ENCODE data around the gene SLC22A4. TPM values are rescaled to one million over a fixed set of nuclear protein-coding genes. Genes with fewer than 3 reads are reported as not detected.

SLC22A4 gene
- polyA plus RNA-seq, 1 donor: 9.6 TPM

DNA sequence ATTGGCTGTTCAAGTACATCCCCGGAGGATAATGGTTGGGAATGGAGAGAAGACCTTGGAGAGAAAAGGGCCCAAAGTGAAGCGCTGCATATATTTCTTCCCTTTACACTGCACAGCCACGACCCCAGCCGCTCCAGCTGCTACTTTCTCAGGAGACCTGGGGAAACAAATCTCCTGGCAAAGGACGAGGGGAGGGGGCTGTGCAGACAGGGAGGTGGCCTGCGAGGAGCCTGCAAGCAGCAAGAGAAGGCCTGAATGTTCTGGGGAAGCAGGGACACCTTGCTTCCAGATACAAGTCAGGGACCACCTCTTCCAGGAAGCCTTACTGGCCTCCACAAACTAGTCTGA lies 37.4 kb upstream of the SLC22A4 start:
- Histone ChIP-seq H3K4me3 (ENCODE audit: low read length) (no peak overlapping the region), H3K9me3 (ENCODE audit: control insufficient read depth, low read depth, low read length) (no peaks in the 10 kb centered on the region), H3K4me1 (ENCODE audit: control insufficient read depth, insufficient read depth, low read length) (peaks cover 23% of the 10 kb centered on the region), H3K27ac (ENCODE audit: low read length) (no peak overlapping the region), H3K36me3 (ENCODE audit: control insufficient read depth, insufficient read depth, low read length) (no peaks in the 10 kb centered on the region), H3K27me3 (ENCODE audit: control insufficient read depth, insufficient read depth, low read length) (peaks cover 4% of the 10 kb centered on the region)
- no peak for DNase-seq
- WGBS (ENCODE audit: insufficient coverage, low lambda C conversion rate): no CpG with 5 or more reads among the region's 6 CpGs

DNA sequence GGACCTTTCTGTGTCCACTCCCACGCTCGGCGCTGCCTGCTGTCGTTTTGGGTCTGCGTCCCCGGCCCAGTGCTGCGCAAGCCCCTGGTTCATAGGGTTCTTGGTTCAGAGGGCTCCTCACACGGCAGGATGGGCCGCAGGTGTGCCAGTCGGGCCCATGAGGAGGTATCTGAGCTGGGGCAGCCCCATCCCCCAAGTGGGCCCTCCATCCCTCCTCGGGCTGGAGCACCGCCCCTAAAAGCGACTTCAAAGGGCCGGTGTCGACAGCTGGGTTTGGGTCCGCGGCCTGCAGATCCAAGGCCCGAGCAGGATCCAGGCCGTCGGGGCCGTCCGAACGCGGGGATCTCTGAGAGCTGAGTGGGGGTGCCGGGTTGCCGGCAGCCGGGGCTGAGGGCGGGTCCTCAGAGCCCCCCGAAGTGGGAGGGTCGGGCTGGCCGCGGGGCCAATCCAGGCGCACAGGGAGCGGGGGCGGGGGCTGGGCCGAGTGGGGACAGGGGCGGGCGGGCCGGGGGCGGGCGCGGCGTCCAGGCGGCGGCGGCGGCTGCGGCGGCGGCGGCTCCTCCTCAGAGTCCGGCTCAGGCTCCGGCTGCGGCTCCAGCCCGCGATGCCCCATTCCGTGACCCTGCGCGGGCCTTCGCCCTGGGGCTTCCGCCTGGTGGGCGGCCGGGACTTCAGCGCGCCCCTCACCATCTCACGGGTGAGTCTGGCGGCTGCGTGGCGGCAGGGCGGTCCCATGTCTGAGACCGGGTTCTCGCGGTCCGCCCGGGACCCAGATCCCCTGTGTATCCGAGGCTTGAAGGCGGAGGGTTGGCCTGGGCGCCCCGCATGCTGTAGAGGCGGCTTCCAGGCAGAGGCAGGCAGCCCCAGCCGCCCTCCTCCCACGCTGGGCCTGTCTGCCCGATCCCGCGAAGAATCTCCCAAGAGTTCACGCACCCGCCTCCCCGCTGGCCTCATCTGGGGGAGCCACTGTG lies 36.8 kb upstream of the SLC22A4 start, which contains the start of gene PDLIM4:
Gene PDLIM4 (plus strand): TSS at position 566 of the 971 bp plus-strand sequence. CDS start 39 bp downstream, at position 605.
- whole genome bisulfite sequencing (ENCODE audit: insufficient coverage, low lambda C conversion rate): no CpG with 5 or more reads among the region's 88 CpGs
- DNase-seq: peak in 1 of 2 donors; percentile 64
- Histone ChIP-seq H3K27me3 (ENCODE audit: control insufficient read depth, insufficient read depth, low read length) (peaks cover 4% of the 10 kb centered on the region), H3K9me3 (ENCODE audit: control insufficient read depth, low read depth, low read length) (no peaks in the 10 kb centered on the region), H3K4me3 (ENCODE audit: low read length) (peak within 1 kb of the TSS; percentile 69), H3K4me1 (ENCODE audit: control insufficient read depth, insufficient read depth, low read length) (peaks cover 23% of the 10 kb centered on the region), H3K36me3 (ENCODE audit: control insufficient read depth, insufficient read depth, low read length) (peaks cover 3% of the 10 kb centered on the region), H3K27ac (ENCODE audit: low read length) (peak within 1 kb of the TSS; percentile 74)

DNA sequence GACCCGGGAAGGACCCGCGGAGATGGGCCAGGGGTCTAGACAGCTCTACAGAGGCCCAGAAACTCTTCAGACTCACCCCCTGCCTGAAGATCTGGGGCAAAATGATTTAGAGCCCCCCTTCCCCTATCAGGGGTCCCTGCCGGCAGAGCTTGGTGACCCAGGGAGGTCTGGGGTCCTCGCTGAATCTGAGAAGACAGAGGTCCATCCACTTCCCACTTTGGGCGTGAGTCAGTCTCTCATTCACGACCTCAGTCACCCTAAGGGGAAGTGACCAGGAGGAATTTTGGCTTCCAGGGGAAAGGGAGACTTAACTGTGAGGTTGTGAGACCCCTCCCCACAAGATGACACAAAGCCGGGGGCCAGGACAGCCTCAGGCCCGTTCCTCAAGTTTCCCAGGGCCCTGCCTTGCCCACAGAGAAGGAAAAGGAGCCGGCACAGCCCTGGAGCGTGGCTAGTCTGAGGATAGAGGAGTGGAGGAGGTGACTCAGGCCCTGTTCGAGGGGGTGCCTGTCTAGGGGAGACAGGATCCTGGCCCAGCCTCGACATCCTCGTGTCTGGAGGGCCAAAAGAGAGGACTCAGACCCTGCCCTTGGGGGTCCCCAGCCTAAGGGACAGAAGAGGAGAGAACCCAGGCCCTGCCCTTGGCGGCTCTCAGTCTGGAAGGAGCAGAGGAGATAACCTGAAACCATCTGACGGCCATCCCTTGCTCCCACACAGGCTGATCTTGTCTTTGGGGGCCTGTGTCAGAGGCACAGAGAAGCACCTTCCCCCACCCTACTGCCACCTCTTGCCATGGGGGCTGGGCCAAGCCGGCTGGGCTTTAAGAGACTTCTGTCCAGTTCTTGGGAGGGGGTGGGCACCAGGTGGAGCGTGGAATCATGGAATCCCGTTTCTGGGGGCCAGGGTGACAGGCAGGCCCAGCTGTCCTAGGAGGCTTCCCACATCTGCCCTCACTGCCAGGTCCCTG lies 35.8 kb upstream of the SLC22A4 start:
- peaks cover 17% of the 10 kb centered on the region for H3K4me1 ChIP-seq (ENCODE audit: control insufficient read depth, insufficient read depth, low read length)
- peak overlapping the region; percentile 69 for H3K4me3 ChIP-seq (ENCODE audit: low read length)
- no peak for DNase-seq
- H3K9me3 ChIP-seq (ENCODE audit: control insufficient read depth, low read depth, low read length): no peaks in the 10 kb centered on the region
- H3K36me3 ChIP-seq (ENCODE audit: control insufficient read depth, insufficient read depth, low read length): peaks cover 9% of the 10 kb centered on the region
- H3K27ac ChIP-seq (ENCODE audit: low read length): peak overlapping the region; percentile 74
- WGBS (ENCODE audit: insufficient coverage, low lambda C conversion rate): no CpG with 5 or more reads among the region's 19 CpGs
- H3K27me3 ChIP-seq (ENCODE audit: control insufficient read depth, insufficient read depth, low read length): peaks cover 4% of the 10 kb centered on the region

DNA sequence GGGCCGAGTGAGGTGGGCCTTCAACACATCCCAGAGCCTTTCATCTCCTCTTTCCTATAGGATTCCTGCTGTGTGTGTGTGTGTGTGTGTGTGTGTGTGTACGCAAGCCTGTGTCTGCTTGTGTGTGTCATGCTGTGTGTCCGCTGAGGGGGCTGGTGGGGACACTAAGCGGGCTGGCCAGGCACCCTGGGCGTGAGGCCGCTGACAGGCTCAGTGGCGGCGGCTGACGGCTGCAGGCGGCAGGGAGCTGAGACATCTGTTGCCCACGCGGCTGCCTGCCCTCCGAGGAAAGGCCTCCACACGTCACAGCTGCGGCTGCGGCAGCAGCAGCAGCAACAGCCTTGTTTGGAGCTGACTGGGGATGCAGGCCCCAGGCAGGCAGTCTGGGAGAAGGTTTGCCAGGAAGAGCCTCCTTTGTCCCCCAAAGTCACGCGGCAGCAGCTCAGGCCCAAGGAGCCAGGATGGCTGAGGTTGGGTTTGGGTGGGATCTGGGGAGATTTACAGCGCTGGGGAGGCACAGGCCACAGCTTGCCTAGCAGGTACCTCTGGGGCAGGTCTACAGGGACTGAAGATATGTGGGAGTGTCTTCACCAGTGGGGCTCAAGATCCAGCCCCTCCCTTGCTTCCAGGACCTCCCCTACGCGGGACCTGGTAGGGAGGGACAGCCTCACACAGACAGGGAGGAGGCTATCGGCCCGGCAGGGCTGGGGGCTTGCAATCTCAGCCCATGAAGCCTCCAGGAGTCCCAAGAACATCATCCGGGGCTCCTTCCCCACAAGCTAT lies 34.9 kb upstream of the SLC22A4 start:
- peaks cover 14% of the 10 kb centered on the region for H3K36me3 ChIP-seq (ENCODE audit: control insufficient read depth, insufficient read depth, low read length)
- H3K27me3 ChIP-seq (ENCODE audit: control insufficient read depth, insufficient read depth, low read length): peaks cover 4% of the 10 kb centered on the region
- WGBS (ENCODE audit: insufficient coverage, low lambda C conversion rate): no CpG with 5 or more reads among the region's 24 CpGs
- H3K4me1 ChIP-seq (ENCODE audit: control insufficient read depth, insufficient read depth, low read length): peaks cover 12% of the 10 kb centered on the region
- H3K27ac ChIP-seq (ENCODE audit: low read length): peak overlapping the region; percentile 74
- peak in 1 of 2 donors; percentile 58 for DNase-seq
- no peaks in the 10 kb centered on the region for H3K9me3 ChIP-seq (ENCODE audit: control insufficient read depth, low read depth, low read length)
- peak overlapping the region; percentile 69 for H3K4me3 ChIP-seq (ENCODE audit: low read length)

DNA sequence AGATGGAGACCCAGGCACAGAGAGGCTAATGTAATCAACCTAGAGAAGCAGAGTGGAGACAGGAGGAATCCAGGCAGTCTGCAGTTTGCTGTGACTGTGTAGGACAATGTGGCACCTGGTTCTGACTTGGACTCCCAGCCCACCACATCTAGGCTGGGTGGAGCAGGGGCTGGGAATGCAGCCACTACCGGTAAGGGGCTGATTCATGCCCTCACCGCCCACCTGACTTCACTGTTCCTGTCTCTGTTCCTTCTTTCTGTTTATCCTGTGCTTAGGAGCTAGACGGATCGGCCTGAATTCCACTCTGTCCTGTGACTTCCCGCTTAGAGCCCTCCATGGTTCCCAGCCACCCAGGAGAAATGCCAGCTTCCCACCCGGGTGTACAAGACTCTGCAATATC lies 34.1 kb upstream of the SLC22A4 start:
- Histone ChIP-seq H3K27me3 (ENCODE audit: control insufficient read depth, insufficient read depth, low read length) (peaks cover 4% of the 10 kb centered on the region), H3K4me1 (ENCODE audit: control insufficient read depth, insufficient read depth, low read length) (peaks cover 19% of the 10 kb centered on the region), H3K9me3 (ENCODE audit: control insufficient read depth, low read depth, low read length) (no peaks in the 10 kb centered on the region), H3K36me3 (ENCODE audit: control insufficient read depth, insufficient read depth, low read length) (peaks cover 14% of the 10 kb centered on the region), H3K27ac (ENCODE audit: low read length) (peak overlapping the region; percentile 74), H3K4me3 (ENCODE audit: low read length) (no peak overlapping the region)
- no CpG with 5 or more reads among the region's 6 CpGs for WGBS (ENCODE audit: insufficient coverage, low lambda C conversion rate)
- no peak for DNase-seq

DNA sequence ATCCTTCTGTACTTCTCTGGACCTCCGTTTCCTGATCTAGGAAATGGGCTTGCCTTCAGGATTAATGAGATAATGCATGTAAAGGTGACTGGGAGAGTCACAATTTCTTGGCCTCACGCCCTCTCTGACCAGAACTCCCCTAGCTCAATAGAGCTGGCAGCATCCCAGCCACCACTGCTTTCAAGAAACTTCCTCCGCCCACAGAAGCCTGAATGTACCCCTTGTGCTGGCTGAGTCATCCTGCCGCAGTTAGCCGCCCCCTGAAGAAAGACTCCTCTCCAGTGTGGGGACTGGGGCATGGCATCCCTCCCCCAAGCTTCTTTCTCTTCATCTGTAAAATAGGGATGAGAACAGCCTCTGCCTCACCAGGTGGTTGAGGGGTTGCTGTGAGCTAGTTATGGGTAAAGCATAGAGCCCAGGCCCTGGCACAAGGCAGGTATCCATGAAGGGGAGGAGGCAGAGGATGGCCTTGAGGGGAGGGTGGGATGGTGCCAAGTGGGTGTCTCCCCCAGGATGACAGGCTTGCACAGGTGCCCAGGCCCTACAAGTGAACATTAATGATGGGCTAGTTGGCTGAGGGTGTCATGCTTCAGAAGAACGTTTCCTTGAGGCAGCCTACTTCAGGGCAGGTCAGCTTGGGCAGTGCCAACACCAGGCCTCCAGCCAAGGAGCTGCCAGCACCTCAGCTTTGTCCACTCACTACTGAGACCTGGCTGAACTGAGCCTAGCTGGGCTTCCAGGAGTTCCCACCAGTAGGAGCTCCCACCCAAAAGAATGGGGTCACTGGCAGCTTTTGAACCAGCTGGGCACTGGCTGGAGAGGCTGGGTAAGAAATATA lies 33.3 kb upstream of the SLC22A4 start:
- no peak for DNase-seq
- Histone ChIP-seq H3K9me3 (ENCODE audit: control insufficient read depth, low read depth, low read length) (no peaks in the 10 kb centered on the region), H3K27ac (ENCODE audit: low read length) (no peak overlapping the region), H3K27me3 (ENCODE audit: control insufficient read depth, insufficient read depth, low read length) (peaks cover 4% of the 10 kb centered on the region), H3K36me3 (ENCODE audit: control insufficient read depth, insufficient read depth, low read length) (peaks cover 14% of the 10 kb centered on the region), H3K4me1 (ENCODE audit: control insufficient read depth, insufficient read depth, low read length) (peaks cover 28% of the 10 kb centered on the region), H3K4me3 (ENCODE audit: low read length) (no peak overlapping the region)
- WGBS (ENCODE audit: insufficient coverage, low lambda C conversion rate): no CpG with 5 or more reads among the region's 6 CpGs

DNA sequence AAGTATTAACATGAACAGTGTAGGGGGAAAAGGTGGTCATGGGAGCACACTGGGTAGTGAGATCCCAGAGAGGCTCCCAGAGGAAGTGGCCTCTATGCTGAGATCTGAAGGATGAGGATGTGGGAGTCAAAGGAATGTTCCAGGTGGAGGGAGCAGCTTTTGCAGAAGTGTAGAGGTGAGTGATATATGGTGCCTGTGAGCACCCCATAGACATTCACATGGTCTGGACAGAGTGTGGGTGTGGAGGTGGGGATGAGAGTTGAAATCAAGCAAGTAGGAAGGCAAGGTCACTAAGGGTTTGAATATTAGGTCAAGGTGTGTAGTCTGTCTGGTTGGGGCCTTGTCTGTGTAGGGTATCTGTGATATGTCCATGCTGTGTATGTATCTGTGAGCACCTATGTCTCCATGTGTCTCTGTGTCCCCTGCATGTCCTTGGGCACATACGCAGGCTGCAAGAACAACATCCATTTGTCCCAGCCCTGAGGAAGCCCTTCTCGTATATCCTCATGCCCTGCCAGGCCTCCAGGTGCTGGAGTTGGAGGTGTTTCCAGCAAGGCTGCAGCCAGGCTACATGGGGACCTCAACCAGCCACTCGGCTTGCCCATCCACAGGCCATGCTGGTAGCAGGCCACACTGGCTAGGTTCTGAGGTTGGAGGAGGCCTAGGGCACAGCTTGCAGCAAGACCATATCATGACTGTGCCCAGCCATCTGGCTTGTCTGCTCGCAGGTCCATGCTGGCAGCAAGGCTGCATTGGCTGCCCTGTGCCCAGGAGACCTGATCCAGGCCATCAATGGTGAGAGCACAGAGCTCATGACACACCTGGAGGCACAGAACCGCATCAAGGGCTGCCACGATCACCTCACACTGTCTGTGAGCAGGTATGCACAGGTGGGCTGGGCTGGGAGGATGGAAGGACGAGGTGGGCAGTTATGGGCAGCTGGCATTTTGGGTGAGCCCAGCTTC lies 32.0 kb upstream of the SLC22A4 start:
- Histone ChIP-seq H3K4me3 (ENCODE audit: low read length) (no peak overlapping the region), H3K27me3 (ENCODE audit: control insufficient read depth, insufficient read depth, low read length) (peaks cover 2% of the 10 kb centered on the region), H3K27ac (ENCODE audit: low read length) (no peak overlapping the region), H3K9me3 (ENCODE audit: control insufficient read depth, low read depth, low read length) (no peaks in the 10 kb centered on the region), H3K4me1 (ENCODE audit: control insufficient read depth, insufficient read depth, low read length) (peaks cover 29% of the 10 kb centered on the region), H3K36me3 (ENCODE audit: control insufficient read depth, insufficient read depth, low read length) (peaks cover 22% of the 10 kb centered on the region)
- DNase-seq: no peak
- WGBS (ENCODE audit: insufficient coverage, low lambda C conversion rate): no CpG with 5 or more reads among the region's 7 CpGs

DNA sequence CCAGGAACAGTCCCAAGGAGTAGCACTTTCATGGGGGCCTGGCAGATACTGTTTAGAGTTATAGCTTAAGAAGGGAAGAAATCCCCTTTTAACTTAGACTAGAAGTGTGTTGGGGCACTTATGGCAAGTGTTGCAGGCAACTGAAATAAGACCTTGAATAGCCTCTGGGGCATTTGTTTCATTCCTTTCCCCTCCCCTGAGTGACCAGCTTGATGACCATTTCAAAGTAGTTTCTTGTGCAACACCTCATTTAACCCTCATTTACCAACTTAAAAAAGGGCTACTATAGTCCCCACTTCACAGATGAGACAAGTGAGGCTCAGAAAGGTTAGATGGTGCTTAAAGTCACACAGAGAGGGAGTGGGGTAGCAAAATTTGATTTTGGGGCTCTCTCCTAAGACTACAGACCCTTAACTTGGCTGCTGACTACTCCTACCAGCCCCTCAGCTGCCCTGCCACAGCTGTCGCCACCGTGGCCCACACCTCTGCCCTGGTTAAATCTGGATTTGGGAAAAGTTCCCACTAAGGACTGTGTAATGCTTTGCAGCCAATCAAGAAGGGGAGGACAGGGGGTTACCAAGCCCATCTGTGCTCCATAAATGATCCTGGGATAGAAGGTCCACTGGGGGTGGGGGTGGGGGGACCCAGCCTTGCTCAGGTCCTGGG lies 31.2 kb upstream of the SLC22A4 start:
- H3K4me1 ChIP-seq (ENCODE audit: control insufficient read depth, insufficient read depth, low read length): peaks cover 29% of the 10 kb centered on the region
- H3K27me3 ChIP-seq (ENCODE audit: control insufficient read depth, insufficient read depth, low read length): peaks cover 2% of the 10 kb centered on the region
- peaks cover 29% of the 10 kb centered on the region for H3K36me3 ChIP-seq (ENCODE audit: control insufficient read depth, insufficient read depth, low read length)
- no peak overlapping the region for H3K4me3 ChIP-seq (ENCODE audit: low read length)
- no peak overlapping the region for H3K27ac ChIP-seq (ENCODE audit: low read length)
- no peak for DNase-seq
- no CpG with 5 or more reads among the region's 2 CpGs for WGBS (ENCODE audit: insufficient coverage, low lambda C conversion rate)
- no peaks in the 10 kb centered on the region for H3K9me3 ChIP-seq (ENCODE audit: control insufficient read depth, low read depth, low read length)
